Panc1 (cell line): ENCODE data around the gene PFAS. TPM values are rescaled to one million over a fixed set of nuclear protein-coding genes. Genes with fewer than 3 reads are reported as not detected.

Source experiments
- ATAC-seq: fragments of 200-7000 bp; cut with Tn5 transposase; 2 replicates; pipeline ENCODE4 v1.9.1; 2020; ENCODE audit warnings: mild to moderate bottlenecking, moderate library complexity
- BruUV-seq: library from RNA; stranded (reverse); fragments of 400-500 nt; replicated peaks from 2 replicates; lab custom pipeline; 2021; lab: Mats Ljungman, UMichigan
- CTCF ChIA-PET: fragments of 300-600 bp; sonication (Branson Sonifier 250); formaldehyde crosslinking; loops from one replicate; lab custom pipeline; 2022; ENCODE audit warnings: antibody characterized with exemption; lab: Charles Lee
- POLR2A ChIA-PET: fragments of 300-600 bp; sonication (Branson Sonifier 250); formaldehyde crosslinking; loops from one replicate; lab custom pipeline; 2022; ENCODE audit warnings: antibody characterized with exemption; lab: Charles Lee
- DNase-seq: peaks from one replicate; pipeline ENCODE4 v3.0.0-alpha.2; 2010; ENCODE audit warnings: low read depth, low spot score
- H3K27ac ChIP-seq: 2 replicates; pipeline ENCODE4 v1.5.1; 2011; ENCODE audit warnings: mild to moderate bottlenecking, low read length, inconsistent platforms
- H3K27me3 ChIP-seq: fragments of 200-500 bp; sonication (Bioruptor generic); 2 replicates; pipeline ENCODE4 v1.6.0; 2014; ENCODE audit warnings: low read length, inconsistent platforms; ENCODE audit not compliant: control insufficient read depth, insufficient read depth
- H3K36me3 ChIP-seq: fragments of 200-500 bp; sonication (Bioruptor generic); 2 replicates; pipeline ENCODE4 v1.5.1; 2014; ENCODE audit warnings: inconsistent platforms, mild to moderate bottlenecking, low read length, moderate library complexity; ENCODE audit not compliant: control insufficient read depth, insufficient read depth
- H3K4me1 ChIP-seq: 2 replicates; pipeline ENCODE4 v1.5.1; 2011; ENCODE audit warnings: inconsistent platforms, mild to moderate bottlenecking, low read length, moderate library complexity; ENCODE audit not compliant: control insufficient read depth, insufficient read depth
- H3K4me3 ChIP-seq, 2 experiments: 2 replicates each; pipeline ENCODE4 v1.5.1; 2011 to 2012; ENCODE audit warnings: low read depth in 2 of 2, low read length in 2 of 2, mild to moderate bottlenecking in 2 of 2, inconsistent platforms in 1 of 2, moderate library complexity in 1 of 2
- H3K9me3 ChIP-seq: fragments of 200-500 bp; sonication (Bioruptor generic); 2 replicates; pipeline ENCODE4 v1.5.1; 2014; ENCODE audit warnings: low read depth, mild to moderate bottlenecking, inconsistent platforms, low read length, moderate library complexity; ENCODE audit not compliant: control insufficient read depth, insufficient read depth
- POLR2AphosphoS5 ChIP-seq: IDR thresholded peaks from 2 replicates; pipeline ENCODE4 v1.6.1; 2012; ENCODE audit warnings: mild to moderate bottlenecking, low read depth, low read length, moderate library complexity
- SIN3A ChIP-seq: IDR thresholded peaks from 2 replicates; pipeline ENCODE4 v1.6.1; 2012; ENCODE audit warnings: low read depth, mild to moderate bottlenecking, low read length, moderate library complexity, borderline replicate concordance; ENCODE audit not compliant: insufficient read depth
- TCF7L2 ChIP-seq: IDR thresholded peaks from 2 replicates; pipeline ENCODE4 v1.6.1; 2011; ENCODE audit warnings: mild to moderate bottlenecking, low read depth, low read length, inconsistent platforms
- in situ Hi-C: cut with HindIII; loops from 2 replicates; pipeline ENCODE4 v1.10.0; 2016; ENCODE audit warnings: low sequenced_read_pairs, low pct_unique_long_range_greater_than_20kb
- intact Hi-C: fragments of 100-400 bp; cut with micrococcal nuclease; formaldehyde crosslinking; loops from one replicate; pipeline ENCODE4 v1.10.0; 2022; ENCODE audit not compliant: unreplicated experiment
- total RNA-seq: library from RNA; stranded (reverse); gene quantifications from one replicate; pipeline ENCODE4 v1.2.1, GENCODE V29; 2021; ENCODE audit not compliant: unreplicated experiment
- TF ChIP-seq, protein P1 (sequence below), 2 experiments: IDR thresholded peaks; 2 replicates each; pipeline ENCODE4 v1.6.1; 2011 to 2012; ENCODE audit warnings: low read depth in 2 of 2, control low read depth in 1 of 2, low read length in 1 of 2, mild to moderate bottlenecking in 1 of 2, moderate library complexity in 1 of 2; ENCODE audit not compliant: insufficient read depth in 1 of 2
- TF ChIP-seq, protein P2 (sequence below): fragments of 450-650 bp; IDR thresholded peaks from 2 replicates; pipeline ENCODE4 v1.5.1; 2017; ENCODE audit warnings: mild to moderate bottlenecking

The PFAS gene
- total RNA-seq, 1 experiment from 2014 or later, result 73.0 TPM

DNA sequence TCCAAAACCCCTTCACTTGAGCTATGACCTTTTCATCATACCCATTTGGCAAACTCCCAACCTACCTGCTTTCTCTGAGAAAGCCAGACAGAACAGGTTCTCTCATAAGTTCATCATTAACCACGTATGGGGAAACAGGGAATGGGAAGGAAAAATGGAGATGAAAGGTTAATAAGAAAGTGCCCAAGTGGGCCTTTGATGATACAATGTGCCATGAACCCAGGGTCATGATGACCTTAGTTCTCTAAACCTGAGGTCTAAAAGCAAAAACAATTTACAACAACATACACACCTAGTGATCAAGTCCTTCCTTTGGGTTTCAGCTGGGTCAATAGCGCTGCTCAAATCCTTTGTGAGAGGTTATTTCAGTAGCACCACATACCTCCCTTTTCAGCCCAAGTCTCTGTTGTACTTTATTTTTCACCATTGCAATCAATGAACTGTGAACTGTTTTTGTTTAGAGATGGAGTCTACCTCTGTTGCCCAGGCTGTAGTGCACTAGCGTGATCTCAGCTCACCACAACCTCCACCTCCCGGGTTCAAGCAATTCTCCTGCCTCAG, 24.9 kb downstream of the PFAS start:
- H3K4me3 ChIP-seq, result no peak overlapping the region

DNA sequence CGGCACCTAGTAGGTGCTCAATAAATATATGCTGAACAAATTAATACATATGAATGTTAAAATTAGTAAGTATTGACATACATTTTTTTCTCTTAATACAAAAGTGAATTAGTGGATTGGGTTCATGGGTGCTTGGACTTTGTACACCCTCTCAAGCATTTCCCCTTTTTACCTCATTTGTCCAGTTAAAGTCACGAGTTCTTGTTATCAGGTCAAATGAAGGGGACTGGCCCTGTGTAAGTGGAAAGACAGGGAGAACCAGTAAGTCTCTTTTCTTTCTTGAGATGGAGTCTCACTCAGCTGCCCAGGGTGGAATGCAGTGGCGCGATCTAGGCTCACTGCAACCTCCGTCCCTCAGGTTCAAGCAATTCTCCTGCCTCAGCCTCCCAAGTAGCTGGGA, 25.7 kb downstream of the PFAS start:
- no peaks in the 10 kb centered on the region for H3K9me3 ChIP-seq
- no peak for DNase-seq
- no peak for ATAC-seq
- no peak for TF ChIP-seq POLR2AphosphoS5
- TF ChIP-seq TCF7L2, result no peak
- TF ChIP-seq, protein P1, sequence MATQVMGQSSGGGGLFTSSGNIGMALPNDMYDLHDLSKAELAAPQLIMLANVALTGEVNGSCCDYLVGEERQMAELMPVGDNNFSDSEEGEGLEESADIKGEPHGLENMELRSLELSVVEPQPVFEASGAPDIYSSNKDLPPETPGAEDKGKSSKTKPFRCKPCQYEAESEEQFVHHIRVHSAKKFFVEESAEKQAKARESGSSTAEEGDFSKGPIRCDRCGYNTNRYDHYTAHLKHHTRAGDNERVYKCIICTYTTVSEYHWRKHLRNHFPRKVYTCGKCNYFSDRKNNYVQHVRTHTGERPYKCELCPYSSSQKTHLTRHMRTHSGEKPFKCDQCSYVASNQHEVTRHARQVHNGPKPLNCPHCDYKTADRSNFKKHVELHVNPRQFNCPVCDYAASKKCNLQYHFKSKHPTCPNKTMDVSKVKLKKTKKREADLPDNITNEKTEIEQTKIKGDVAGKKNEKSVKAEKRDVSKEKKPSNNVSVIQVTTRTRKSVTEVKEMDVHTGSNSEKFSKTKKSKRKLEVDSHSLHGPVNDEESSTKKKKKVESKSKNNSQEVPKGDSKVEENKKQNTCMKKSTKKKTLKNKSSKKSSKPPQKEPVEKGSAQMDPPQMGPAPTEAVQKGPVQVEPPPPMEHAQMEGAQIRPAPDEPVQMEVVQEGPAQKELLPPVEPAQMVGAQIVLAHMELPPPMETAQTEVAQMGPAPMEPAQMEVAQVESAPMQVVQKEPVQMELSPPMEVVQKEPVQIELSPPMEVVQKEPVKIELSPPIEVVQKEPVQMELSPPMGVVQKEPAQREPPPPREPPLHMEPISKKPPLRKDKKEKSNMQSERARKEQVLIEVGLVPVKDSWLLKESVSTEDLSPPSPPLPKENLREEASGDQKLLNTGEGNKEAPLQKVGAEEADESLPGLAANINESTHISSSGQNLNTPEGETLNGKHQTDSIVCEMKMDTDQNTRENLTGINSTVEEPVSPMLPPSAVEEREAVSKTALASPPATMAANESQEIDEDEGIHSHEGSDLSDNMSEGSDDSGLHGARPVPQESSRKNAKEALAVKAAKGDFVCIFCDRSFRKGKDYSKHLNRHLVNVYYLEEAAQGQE (IDR thresholded peaks at IDR 0.05; ENCODE audit: insufficient read depth in 1 of 2, low read depth in 2 of 2, low read length in 1 of 2), result no peak
- no peak for TF ChIP-seq SIN3A
- TF ChIP-seq, protein P2, sequence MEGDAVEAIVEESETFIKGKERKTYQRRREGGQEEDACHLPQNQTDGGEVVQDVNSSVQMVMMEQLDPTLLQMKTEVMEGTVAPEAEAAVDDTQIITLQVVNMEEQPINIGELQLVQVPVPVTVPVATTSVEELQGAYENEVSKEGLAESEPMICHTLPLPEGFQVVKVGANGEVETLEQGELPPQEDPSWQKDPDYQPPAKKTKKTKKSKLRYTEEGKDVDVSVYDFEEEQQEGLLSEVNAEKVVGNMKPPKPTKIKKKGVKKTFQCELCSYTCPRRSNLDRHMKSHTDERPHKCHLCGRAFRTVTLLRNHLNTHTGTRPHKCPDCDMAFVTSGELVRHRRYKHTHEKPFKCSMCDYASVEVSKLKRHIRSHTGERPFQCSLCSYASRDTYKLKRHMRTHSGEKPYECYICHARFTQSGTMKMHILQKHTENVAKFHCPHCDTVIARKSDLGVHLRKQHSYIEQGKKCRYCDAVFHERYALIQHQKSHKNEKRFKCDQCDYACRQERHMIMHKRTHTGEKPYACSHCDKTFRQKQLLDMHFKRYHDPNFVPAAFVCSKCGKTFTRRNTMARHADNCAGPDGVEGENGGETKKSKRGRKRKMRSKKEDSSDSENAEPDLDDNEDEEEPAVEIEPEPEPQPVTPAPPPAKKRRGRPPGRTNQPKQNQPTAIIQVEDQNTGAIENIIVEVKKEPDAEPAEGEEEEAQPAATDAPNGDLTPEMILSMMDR, result no peak
- H3K4me3 ChIP-seq, result no peak overlapping the region
- in situ Hi-C loops, result no loop called here
- H3K27me3 ChIP-seq, result no peaks in the 10 kb centered on the region
- no TSS peak for BruUV-seq
- ChIA-PET CTCF (no interaction called here), POLR2A (no interaction called here)
- intact Hi-C loops, result no loop called here
- H3K36me3 ChIP-seq, result no peaks in the 10 kb centered on the region
- no peak overlapping the region for H3K27ac ChIP-seq
- no peaks in the 10 kb centered on the region for H3K4me1 ChIP-seq

More for the DNA sequence above, 24.9 kb downstream of the PFAS start:
- ChIA-PET CTCF (no interaction called here), POLR2A (no interaction called here)
- DNase-seq (no peak), ATAC-seq (no peak)
- in situ Hi-C loops, result no loop called here
- Histone ChIP-seq H3K27me3 (no peaks in the 10 kb centered on the region), H3K9me3 (no peaks in the 10 kb centered on the region), H3K36me3 (peaks cover under 1% of the 10 kb centered on the region; the same call in 1 of the 2 replicates), H3K27ac (no peak overlapping the region), H3K4me1 (no peaks in the 10 kb centered on the region)
- BruUV-seq, result no TSS peak
- intact Hi-C loops, result no loop called here
- no peak for TF ChIP-seq SIN3A
- TF ChIP-seq, protein P2, result no peak
- TF ChIP-seq TCF7L2, result no peak
- TF ChIP-seq, protein P1 (IDR thresholded peaks at IDR 0.05; ENCODE audit: insufficient read depth in 1 of 2, low read depth in 2 of 2, low read length in 1 of 2), result no peak
- TF ChIP-seq POLR2AphosphoS5, result no peak
